ENCODE results near the gene OBP2B. TPM values are rescaled to one million over a fixed set of nuclear protein-coding genes. Genes with fewer than 3 reads are reported as not detected.

OBP2B gene
- polyA plus RNA-seq, 1 experiment: not detected

- Histone ChIP-seq H3K4me3 (ENCODE audit: low read depth, low read length) (no peak overlapping the region), H3K36me3 (ENCODE audit: control insufficient read depth, insufficient read depth, low read length) (no peaks in the 10 kb centered on the region), H3K27me3 (ENCODE audit: control insufficient read depth, insufficient read depth, low read length) (peaks cover 8% of the 10 kb centered on the region; the same call in 1 of the 2 replicates)
- TF ChIP-seq CTCF (IDR thresholded peaks at IDR 0.05; ENCODE audit: insufficient read depth, low read depth, low read length): no peak
- ChIA-PET POLR2A (no interaction called here), CTCF (no interaction called here)
- no peak for DNase-seq (ENCODE audit: low read depth)
Observed at GRCh38 chr9:133191989-133192388, 17.1 kb downstream of the OBP2B start.

- DNase-seq (ENCODE audit: low read depth): no peak
- TF ChIP-seq CTCF (IDR thresholded peaks at IDR 0.05; ENCODE audit: insufficient read depth, low read depth, low read length): no peak
- Histone ChIP-seq H3K27me3 (ENCODE audit: control insufficient read depth, insufficient read depth, low read length) (peaks cover 12% of the 10 kb centered on the region; the same call in 1 of the 2 replicates), H3K36me3 (ENCODE audit: control insufficient read depth, insufficient read depth, low read length) (no peaks in the 10 kb centered on the region), H3K4me3 (ENCODE audit: low read depth, low read length) (no peak overlapping the region)
- ChIA-PET POLR2A (no interaction called here), CTCF (interaction anchor here (0.7 to 4.9 kb wide), 5 partner anchors 11 to 297 kb away, joined by 3 to 35 read pairs (median 3); no protein-coding TSS in a partner anchor)
Observed at GRCh38 chr9:133189826-133190225, 19.2 kb downstream of the OBP2B start.

GRCh38 chr9:133188843-133189180 is 20.2 kb downstream of the OBP2B start:
- no peak for DNase-seq (ENCODE audit: low read depth)
- H3K36me3 ChIP-seq (ENCODE audit: control insufficient read depth, insufficient read depth, low read length): no peaks in the 10 kb centered on the region
- H3K4me3 ChIP-seq (ENCODE audit: low read depth, low read length): no peak overlapping the region
- no peak for TF ChIP-seq CTCF (IDR thresholded peaks at IDR 0.05; ENCODE audit: insufficient read depth, low read depth, low read length)
- H3K27me3 ChIP-seq (ENCODE audit: control insufficient read depth, insufficient read depth, low read length): peaks cover 12% of the 10 kb centered on the region; the same call in 1 of the 2 replicates
- ChIA-PET CTCF (interaction anchor here (0.7 to 4.9 kb wide), 7 partner anchors 10 to 298 kb away, joined by 3 to 35 read pairs (median 3); no protein-coding TSS in a partner anchor), POLR2A (no interaction called here)

GRCh38 chr9:133188006-133188842 is 20.8 kb downstream of the OBP2B start:
- CTCF ChIA-PET: interaction anchor here (0.7 to 4.9 kb wide), 12 partner anchors 9 to 298 kb away, joined by 3 to 37 read pairs (median 3); no protein-coding TSS in a partner anchor
- no peak overlapping the region for H3K4me3 ChIP-seq (ENCODE audit: low read depth, low read length)
- H3K27me3 ChIP-seq (ENCODE audit: control insufficient read depth, insufficient read depth, low read length): peaks cover 14% of the 10 kb centered on the region
- DNase-seq (ENCODE audit: low read depth): no peak
- TF ChIP-seq CTCF (IDR thresholded peaks at IDR 0.05; ENCODE audit: insufficient read depth, low read depth, low read length): peak; percentile 29; the same call in 1 of the 2 replicates
- no peaks in the 10 kb centered on the region for H3K36me3 ChIP-seq (ENCODE audit: control insufficient read depth, insufficient read depth, low read length)
- POLR2A ChIA-PET: no interaction called here

- POLR2A ChIA-PET: no interaction called here
- Histone ChIP-seq H3K36me3 (ENCODE audit: control insufficient read depth, insufficient read depth, low read length) (no peaks in the 10 kb centered on the region), H3K4me3 (ENCODE audit: low read depth, low read length) (no peak overlapping the region), H3K27me3 (ENCODE audit: control insufficient read depth, insufficient read depth, low read length) (peaks cover 14% of the 10 kb centered on the region)
- no peak for TF ChIP-seq CTCF (IDR thresholded peaks at IDR 0.05; ENCODE audit: insufficient read depth, low read depth, low read length)
- DNase-seq (ENCODE audit: low read depth): no peak
- CTCF ChIA-PET: interaction anchor here (0.7 to 4.9 kb wide), 16 partner anchors 8 to 527 kb away, joined by 3 to 38 read pairs (median 4); partner anchors contain the start of gene SLC2A6
Observed at GRCh38 chr9:133187561-133188005, 21.5 kb downstream of the OBP2B start.

Measured in BJ (cell line).